HUES64 (cell line): ENCODE measurements around the gene CYSRT1. TPM values are rescaled to one million over a fixed set of nuclear protein-coding genes. Genes with fewer than 3 reads are reported as not detected.

Source experiments
- H3K27ac ChIP-seq: 2 replicates; pipeline ENCODE4 v1.7.0; 2013; ENCODE audit warnings: low read depth, low read length, inconsistent platforms
- H3K27me3 ChIP-seq: 2 replicates; pipeline ENCODE4 v1.6.1; 2013; ENCODE audit warnings: mild to moderate bottlenecking, low read length; ENCODE audit not compliant: insufficient read depth
- H3K36me3 ChIP-seq: 2 replicates; pipeline ENCODE4 v1.6.1; 2013; ENCODE audit warnings: mild to moderate bottlenecking, low read length; ENCODE audit not compliant: insufficient read depth
- H3K4me1 ChIP-seq: 2 replicates; pipeline ENCODE4 v1.6.1; 2013; ENCODE audit warnings: mild to moderate bottlenecking, low read length, moderate library complexity; ENCODE audit not compliant: insufficient read depth
- H3K4me3 ChIP-seq: 2 replicates; pipeline ENCODE4 v1.5.1; 2013; ENCODE audit warnings: mild to moderate bottlenecking, low read length, moderate library complexity
- H3K9ac ChIP-seq: 2 replicates; pipeline ENCODE4 v1.6.1; 2013; ENCODE audit warnings: mild to moderate bottlenecking, low read depth, low read length
- H3K9me3 ChIP-seq: 2 replicates; pipeline ENCODE4 v1.6.1; 2013; ENCODE audit warnings: low read depth, low read length; ENCODE audit not compliant: insufficient read depth
- WGBS: fragments of 150-250, 120-280 bp; methylation state at CpG from one replicate; pipeline ENCODE4 v1.1.7; 2013; ENCODE audit warnings: missing lambda C conversion rate; 5-methylcytosine and 5-hydroxymethylcytosine counted together
- polyA plus RNA-seq, 2 experiments: library from polyadenylated mRNA; stranded (reverse); fragments of 50-300 nt; gene quantifications; one replicate each; pipeline ENCODE4 v1.2.3, GENCODE V29; 2013

Gene CYSRT1
- polyA plus RNA-seq (2013, experiment 1 of 2): 1.2 TPM
- 1.1 TPM for polyA plus RNA-seq (2013, experiment 2 of 2)

DNA sequence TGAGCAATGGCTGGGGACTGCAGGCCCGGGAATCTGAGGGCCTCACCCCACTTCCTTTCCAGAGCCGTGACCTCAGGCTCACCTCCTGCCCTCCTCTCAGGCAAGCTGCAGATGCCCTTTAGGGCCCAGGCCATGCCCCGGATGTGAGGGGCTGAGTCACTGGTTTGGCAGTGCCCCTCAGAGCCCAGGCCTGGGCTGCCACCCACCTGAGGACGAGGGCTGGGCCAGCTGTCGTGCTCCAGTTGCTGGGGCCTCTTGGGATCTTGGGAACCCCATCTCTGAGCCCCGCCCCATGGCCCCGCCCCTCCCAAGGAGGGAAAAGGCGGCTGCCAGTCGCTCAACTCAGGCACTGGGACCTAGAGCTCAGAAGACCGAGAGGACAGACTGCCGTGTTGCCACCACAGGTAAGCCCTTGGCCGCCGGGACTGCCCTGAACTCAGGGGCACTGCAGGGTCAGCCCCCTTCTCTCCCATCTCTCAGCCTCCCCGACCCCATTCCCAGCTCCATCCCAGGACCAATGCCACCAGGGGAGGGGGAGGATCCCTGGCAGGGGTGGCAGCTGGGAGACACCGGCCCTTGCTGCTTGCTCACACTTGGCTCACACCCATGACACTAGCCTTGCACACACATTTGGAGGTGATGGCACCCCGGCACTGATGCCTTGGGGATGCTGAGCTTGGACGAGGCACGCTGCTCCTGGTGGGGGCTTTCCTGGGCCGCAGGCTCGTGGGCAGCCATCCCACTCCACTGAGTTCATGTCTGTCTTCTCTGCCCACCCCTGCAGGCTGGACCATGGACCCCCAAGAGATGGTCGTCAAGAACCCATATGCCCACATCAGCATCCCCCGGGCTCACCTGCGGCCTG lies at the start of gene CYSRT1:
Gene CYSRT1 (plus strand): TSS at position 345 of the 865 bp plus-strand sequence. CDS start 448 bp downstream, at position 793.
- Histone ChIP-seq H3K27me3 (peaks cover 10% of the 10 kb centered on the region), H3K9me3 (no peaks in the 10 kb centered on the region), H3K4me3 (peak within 1 kb of the TSS; percentile 83), H3K36me3 (no peaks in the 10 kb centered on the region), H3K9ac (peak within 1 kb of the TSS; percentile 84), H3K4me1 (no peaks in the 10 kb centered on the region; the same call in 1 of the 2 replicates), H3K27ac (no peak within 1 kb of the TSS)
- WGBS: 80% methylated on average over 23 of the region's 23 CpGs

DNA sequence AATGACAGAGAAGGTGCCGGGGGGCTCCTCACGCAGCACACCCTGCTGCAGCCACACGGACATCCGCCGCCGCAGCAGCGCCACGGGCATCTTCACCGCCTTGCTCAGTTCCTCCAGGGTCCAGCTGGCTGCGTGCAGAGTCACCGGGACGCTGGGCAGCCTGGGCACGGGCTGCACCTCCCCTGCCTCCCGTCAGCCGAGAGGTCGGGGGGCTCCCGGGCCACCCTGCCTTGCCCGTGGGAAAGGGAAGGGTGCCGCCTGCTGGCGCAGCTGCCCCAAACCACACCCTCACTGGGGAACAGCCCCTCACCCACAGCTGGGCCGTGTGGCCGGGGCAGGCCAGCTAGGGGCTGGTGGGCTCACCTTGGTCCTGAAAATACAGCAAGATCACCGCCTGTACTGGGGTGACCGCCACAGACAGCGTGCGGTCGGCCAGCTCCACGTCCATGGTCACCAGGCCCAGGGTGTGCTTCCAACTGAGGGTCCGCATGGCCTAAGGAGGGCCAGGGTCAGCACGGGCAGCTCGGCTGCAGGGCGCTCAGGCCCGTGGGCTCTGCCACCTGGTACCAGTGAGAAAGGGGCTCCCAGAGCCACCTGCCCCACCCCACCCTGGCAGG lies 49.5 kb upstream of the CYSRT1 start:
- Histone ChIP-seq H3K9ac (no peak overlapping the region), H3K4me1 (no peaks in the 10 kb centered on the region), H3K27ac (no peak overlapping the region), H3K4me3 (no peak overlapping the region), H3K9me3 (no peaks in the 10 kb centered on the region), H3K36me3 (peaks cover 10% of the 10 kb centered on the region), H3K27me3 (peaks cover 48% of the 10 kb centered on the region)
- 39% methylated on average over 33 of the region's 33 CpGs for WGBS

GRCh38 chr9:137176302-137177182 lies 48.4 kb upstream of the CYSRT1 start:
- H3K27me3 ChIP-seq: peaks cover 37% of the 10 kb centered on the region
- H3K36me3 ChIP-seq: peaks cover 14% of the 10 kb centered on the region
- H3K4me1 ChIP-seq: no peaks in the 10 kb centered on the region
- H3K27ac ChIP-seq: no peak overlapping the region
- 61% methylated on average over 17 of the region's 17 CpGs for WGBS
- no peaks in the 10 kb centered on the region for H3K9me3 ChIP-seq
- H3K9ac ChIP-seq: no peak overlapping the region
- no peak overlapping the region for H3K4me3 ChIP-seq

DNA sequence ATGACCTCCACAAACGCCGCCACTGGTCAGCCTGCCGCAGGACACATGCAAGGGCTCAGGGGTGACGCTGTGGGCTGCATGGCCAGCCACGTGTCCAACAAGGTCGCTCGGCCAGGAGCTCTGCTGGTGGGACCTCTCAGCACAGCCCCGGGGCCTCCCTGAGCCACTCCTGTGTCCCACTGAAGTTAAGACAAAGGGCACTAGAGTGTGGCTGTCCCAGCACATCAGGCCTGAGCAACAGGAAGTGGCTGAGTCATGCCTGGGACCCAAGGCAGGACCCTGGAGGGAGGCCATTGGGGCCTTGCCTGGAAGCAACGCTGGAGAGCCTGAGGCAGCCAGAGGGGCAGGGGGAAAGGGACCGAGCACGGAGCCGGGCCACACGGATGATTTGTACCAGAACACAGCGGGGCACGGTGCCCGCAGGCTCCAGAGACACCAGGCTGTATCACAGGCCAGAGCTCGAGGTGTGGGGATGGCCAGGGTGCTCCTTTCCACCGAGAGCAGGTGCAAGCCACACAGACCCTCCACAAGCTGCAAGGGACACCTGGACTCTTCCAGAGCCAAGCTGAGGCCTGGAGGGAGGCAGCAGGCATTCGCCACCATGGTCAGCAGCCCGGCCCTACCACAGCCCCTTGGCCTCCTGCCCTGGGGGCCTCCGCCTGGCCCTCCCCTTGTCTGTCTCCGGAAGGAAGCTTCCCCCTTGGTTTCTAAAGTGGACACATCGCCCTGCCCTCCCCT lies 46.6 kb upstream of the CYSRT1 start:
- H3K9me3 ChIP-seq: no peaks in the 10 kb centered on the region
- peaks cover 23% of the 10 kb centered on the region for H3K36me3 ChIP-seq
- no peaks in the 10 kb centered on the region for H3K4me1 ChIP-seq
- H3K27ac ChIP-seq: no peak overlapping the region
- no peak overlapping the region for H3K4me3 ChIP-seq
- H3K9ac ChIP-seq: no peak overlapping the region
- H3K27me3 ChIP-seq: peaks cover 24% of the 10 kb centered on the region
- WGBS: 93% methylated on average over 23 of the region's 23 CpGs

GRCh38 chr9:137178939-137179630 lies 45.9 kb upstream of the CYSRT1 start:
- Histone ChIP-seq H3K9ac (no peak overlapping the region), H3K4me3 (no peak overlapping the region), H3K9me3 (no peaks in the 10 kb centered on the region), H3K4me1 (no peaks in the 10 kb centered on the region), H3K27ac (no peak overlapping the region), H3K36me3 (peaks cover 31% of the 10 kb centered on the region), H3K27me3 (peaks cover 16% of the 10 kb centered on the region)
- 92% methylated on average over 19 of the region's 19 CpGs for WGBS

DNA sequence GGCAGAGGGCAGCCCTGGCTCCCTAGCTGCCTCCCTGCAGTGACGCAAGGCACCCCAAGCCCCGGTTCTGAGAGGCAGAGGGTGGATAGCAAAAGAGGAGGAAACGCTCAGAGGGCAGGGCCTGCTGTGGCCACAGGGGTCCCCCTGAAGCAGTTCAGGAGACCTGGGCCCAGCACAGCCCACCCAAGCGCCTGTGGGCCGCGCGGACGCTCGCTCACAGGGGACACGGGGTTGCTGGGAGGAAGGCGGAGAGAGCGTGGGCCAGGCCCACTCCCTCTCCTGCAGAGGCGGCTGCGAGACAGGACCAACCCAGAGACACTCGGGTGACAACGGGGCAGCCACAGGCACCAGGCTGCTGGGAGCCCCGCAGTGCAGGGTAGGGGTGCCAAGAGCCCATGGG lies 45.2 kb upstream of the CYSRT1 start:
- H3K4me3 ChIP-seq: no peak overlapping the region
- no peaks in the 10 kb centered on the region for H3K4me1 ChIP-seq
- no peak overlapping the region for H3K9ac ChIP-seq
- peaks cover 11% of the 10 kb centered on the region; the same call in 1 of the 2 replicates for H3K27me3 ChIP-seq
- 95% methylated on average over 17 of the region's 17 CpGs for WGBS
- no peaks in the 10 kb centered on the region for H3K9me3 ChIP-seq
- peaks cover 35% of the 10 kb centered on the region for H3K36me3 ChIP-seq
- H3K27ac ChIP-seq: no peak overlapping the region

GRCh38 chr9:137180491-137180890 lies 44.5 kb upstream of the CYSRT1 start:
- no peak overlapping the region for H3K9ac ChIP-seq
- no peak overlapping the region for H3K4me3 ChIP-seq
- peaks cover 5% of the 10 kb centered on the region; the same call in 1 of the 2 replicates for H3K27me3 ChIP-seq
- peaks cover 42% of the 10 kb centered on the region for H3K36me3 ChIP-seq
- 95% methylated on average over 20 of the region's 20 CpGs for WGBS
- H3K9me3 ChIP-seq: no peaks in the 10 kb centered on the region
- H3K27ac ChIP-seq: no peak overlapping the region
- H3K4me1 ChIP-seq: no peaks in the 10 kb centered on the region

DNA sequence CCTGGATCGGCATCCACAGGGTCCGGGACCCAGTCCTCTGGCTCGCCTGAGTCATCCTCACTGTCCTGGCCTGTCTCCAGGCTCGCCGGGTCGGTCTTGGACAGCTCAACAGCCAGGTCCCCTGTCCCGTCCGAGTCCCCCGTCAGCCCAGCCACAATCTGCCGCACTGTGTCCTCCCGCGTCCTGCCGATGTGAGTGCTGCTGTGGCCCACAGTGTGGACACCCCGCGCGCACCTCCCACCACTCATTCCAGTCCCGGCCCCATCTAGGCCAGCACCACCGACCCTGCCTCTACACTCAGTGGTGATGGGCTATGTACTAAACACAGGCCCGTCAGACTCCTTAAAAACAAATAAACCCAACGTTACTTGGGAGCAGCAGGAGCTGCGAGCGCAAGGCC lies 43.3 kb upstream of the CYSRT1 start:
- no peaks in the 10 kb centered on the region for H3K9me3 ChIP-seq
- peaks cover 50% of the 10 kb centered on the region for H3K36me3 ChIP-seq
- H3K27ac ChIP-seq: no peak overlapping the region
- no peak overlapping the region for H3K9ac ChIP-seq
- WGBS: 97% methylated on average over 22 of the region's 22 CpGs
- H3K27me3 ChIP-seq: no peaks in the 10 kb centered on the region
- no peaks in the 10 kb centered on the region for H3K4me1 ChIP-seq
- no peak overlapping the region for H3K4me3 ChIP-seq

- no peak overlapping the region for H3K9ac ChIP-seq
- H3K9me3 ChIP-seq: no peaks in the 10 kb centered on the region
- H3K27ac ChIP-seq: no peak overlapping the region
- 95% methylated on average over 17 of the region's 17 CpGs for WGBS
- H3K4me1 ChIP-seq: no peaks in the 10 kb centered on the region
- H3K27me3 ChIP-seq: no peaks in the 10 kb centered on the region
- peaks cover 46% of the 10 kb centered on the region for H3K36me3 ChIP-seq
- H3K4me3 ChIP-seq: no peak overlapping the region
Observed at GRCh38 chr9:137182836-137183235, 42.1 kb upstream of the CYSRT1 start.

GRCh38 chr9:137183980-137184595 lies 40.9 kb upstream of the CYSRT1 start:
- peaks cover 46% of the 10 kb centered on the region for H3K36me3 ChIP-seq
- no peak overlapping the region for H3K9ac ChIP-seq
- WGBS: 96% methylated on average over 27 of the region's 27 CpGs
- no peaks in the 10 kb centered on the region for H3K9me3 ChIP-seq
- no peaks in the 10 kb centered on the region for H3K4me1 ChIP-seq
- H3K27me3 ChIP-seq: no peaks in the 10 kb centered on the region
- H3K27ac ChIP-seq: no peak overlapping the region
- H3K4me3 ChIP-seq: no peak overlapping the region
